DOHH2 (cell line): Measurements from ENCODE around the gene SLC22A4.

ENCODE experiments used
- H3F3A ChIP-seq: fragments of 200-600 bp; sonication (generic), shearing (Covaris generic); 2 replicates; pipeline ENCODE4 v1.6.0; 2016; ENCODE audit warnings: antibody characterized with exemption, mild to moderate bottlenecking; ENCODE audit not compliant: control insufficient read depth, insufficient read depth
- H3K27ac ChIP-seq: fragments of 200-600 bp; sonication (generic); 2 replicates; pipeline ENCODE4 v1.5.1; 2014; ENCODE audit warnings: low read depth, mild to moderate bottlenecking, low read length, moderate library complexity
- H3K27me3 ChIP-seq: fragments of 200-600 bp; sonication (generic); 2 replicates; pipeline ENCODE4 v1.6.1; 2014; ENCODE audit warnings: mild to moderate bottlenecking, low read length, mixed read lengths; ENCODE audit not compliant: control insufficient read depth
- H3K36me3 ChIP-seq: fragments of 200-600 bp; sonication (generic); 2 replicates; pipeline ENCODE4 v1.6.1; 2014; ENCODE audit warnings: mild to moderate bottlenecking, low read length, moderate library complexity, mixed read lengths; ENCODE audit not compliant: control insufficient read depth
- H3K4me1 ChIP-seq: fragments of 200-600 bp; sonication (generic); 2 replicates; pipeline ENCODE4 v1.6.1; 2014; ENCODE audit warnings: mild to moderate bottlenecking, low read length, mixed read lengths; ENCODE audit not compliant: control insufficient read depth
- H3K4me2 ChIP-seq: fragments of 200-600 bp; sonication (generic); 2 replicates; pipeline ENCODE4 v1.6.0; 2014; ENCODE audit warnings: mild to moderate bottlenecking, low read length, moderate library complexity
- H3K4me3 ChIP-seq: fragments of 200-600 bp; sonication (generic); 2 replicates; pipeline ENCODE4 v1.5.1; 2014; ENCODE audit warnings: mild to moderate bottlenecking, low read length, mixed read lengths
- H3K79me2 ChIP-seq: fragments of 200-600 bp; sonication (generic); 2 replicates; pipeline ENCODE4 v1.6.1; 2014; ENCODE audit warnings: mild to moderate bottlenecking, low read length, mixed read lengths; ENCODE audit not compliant: control insufficient read depth
- H3K9me2 ChIP-seq: fragments of 200-600 bp; sonication (generic); replicated peaks from 2 replicates; pipeline ENCODE4 v1.6.1; 2014; ENCODE audit warnings: mild to moderate bottlenecking, low read length, mixed read lengths; ENCODE audit not compliant: control insufficient read depth
- H3K9me3 ChIP-seq: fragments of 200-600 bp; sonication (generic); 2 replicates; pipeline ENCODE4 v1.6.1; 2014; ENCODE audit warnings: antibody characterized with exemption, low read length, mixed read lengths; ENCODE audit not compliant: control insufficient read depth, insufficient read depth
- H4K20me1 ChIP-seq: fragments of 200-600 bp; sonication (generic); 2 replicates; pipeline ENCODE4 v1.6.0; 2014; ENCODE audit warnings: low read depth, mild to moderate bottlenecking, antibody characterized with exemption, low read length, moderate library complexity; ENCODE audit not compliant: control insufficient read depth, insufficient read depth
- EZH2phosphoT487 ChIP-seq: fragments of 200-600 bp; sonication (generic); IDR thresholded peaks from 2 replicates; pipeline ENCODE4 v1.6.1; 2017; ENCODE audit warnings: borderline replicate concordance, mild to moderate bottlenecking, antibody characterized with exemption, low read length, moderate library complexity, mixed read lengths
- TF ChIP-seq, protein P1 (sequence below): fragments of 200-600 bp; sonication (generic); IDR thresholded peaks from one replicate; pipeline ENCODE4 v1.5.1; 2014; ENCODE audit warnings: antibody characterized with exemption, mild to moderate bottlenecking, low read depth, low read length; ENCODE audit not compliant: poor library complexity, severe bottlenecking

Gene SLC22A4

GRCh38 chr5:132354381-132355139 lies 60.4 kb downstream of the SLC22A4 start:
- H3K79me2 ChIP-seq: no peaks in the 10 kb centered on the region
- TF ChIP-seq, protein P1, sequence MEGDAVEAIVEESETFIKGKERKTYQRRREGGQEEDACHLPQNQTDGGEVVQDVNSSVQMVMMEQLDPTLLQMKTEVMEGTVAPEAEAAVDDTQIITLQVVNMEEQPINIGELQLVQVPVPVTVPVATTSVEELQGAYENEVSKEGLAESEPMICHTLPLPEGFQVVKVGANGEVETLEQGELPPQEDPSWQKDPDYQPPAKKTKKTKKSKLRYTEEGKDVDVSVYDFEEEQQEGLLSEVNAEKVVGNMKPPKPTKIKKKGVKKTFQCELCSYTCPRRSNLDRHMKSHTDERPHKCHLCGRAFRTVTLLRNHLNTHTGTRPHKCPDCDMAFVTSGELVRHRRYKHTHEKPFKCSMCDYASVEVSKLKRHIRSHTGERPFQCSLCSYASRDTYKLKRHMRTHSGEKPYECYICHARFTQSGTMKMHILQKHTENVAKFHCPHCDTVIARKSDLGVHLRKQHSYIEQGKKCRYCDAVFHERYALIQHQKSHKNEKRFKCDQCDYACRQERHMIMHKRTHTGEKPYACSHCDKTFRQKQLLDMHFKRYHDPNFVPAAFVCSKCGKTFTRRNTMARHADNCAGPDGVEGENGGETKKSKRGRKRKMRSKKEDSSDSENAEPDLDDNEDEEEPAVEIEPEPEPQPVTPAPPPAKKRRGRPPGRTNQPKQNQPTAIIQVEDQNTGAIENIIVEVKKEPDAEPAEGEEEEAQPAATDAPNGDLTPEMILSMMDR: no peak
- no peak for TF ChIP-seq EZH2phosphoT487
- no peaks in the 10 kb centered on the region for H3F3A ChIP-seq
- H3K9me2 ChIP-seq: no peaks in the 10 kb centered on the region
- no peak overlapping the region for H3K4me3 ChIP-seq
- H3K27ac ChIP-seq: no peak overlapping the region
- H3K4me2 ChIP-seq: no peak overlapping the region
- H3K4me1 ChIP-seq: peaks cover 14% of the 10 kb centered on the region
- no peaks in the 10 kb centered on the region for H3K36me3 ChIP-seq
- H3K27me3 ChIP-seq: no peaks in the 10 kb centered on the region
- H3K9me3 ChIP-seq: no peaks in the 10 kb centered on the region
- H4K20me1 ChIP-seq: no peaks in the 10 kb centered on the region

GRCh38 chr5:132355140-132355765 lies 61.1 kb downstream of the SLC22A4 start:
- Histone ChIP-seq H3K36me3 (no peaks in the 10 kb centered on the region), H3K9me3 (no peaks in the 10 kb centered on the region), H3K4me3 (no peak overlapping the region), H3K4me1 (peaks cover 14% of the 10 kb centered on the region), H3K27me3 (no peaks in the 10 kb centered on the region), H3K27ac (no peak overlapping the region), H3K9me2 (no peaks in the 10 kb centered on the region), H4K20me1 (no peaks in the 10 kb centered on the region), H3K4me2 (no peak overlapping the region), H3F3A (no peaks in the 10 kb centered on the region), H3K79me2 (no peaks in the 10 kb centered on the region)
- TF ChIP-seq EZH2phosphoT487: no peak
- TF ChIP-seq, protein P1: no peak

GRCh38 chr5:132358775-132359174 lies 64.6 kb downstream of the SLC22A4 start:
- Histone ChIP-seq H3K79me2 (no peaks in the 10 kb centered on the region), H3K9me3 (no peaks in the 10 kb centered on the region), H3K4me3 (no peak overlapping the region), H3K27me3 (no peaks in the 10 kb centered on the region), H3K9me2 (no peaks in the 10 kb centered on the region), H4K20me1 (no peaks in the 10 kb centered on the region), H3F3A (no peaks in the 10 kb centered on the region), H3K4me1 (peaks cover 14% of the 10 kb centered on the region), H3K27ac (no peak overlapping the region), H3K4me2 (no peak overlapping the region), H3K36me3 (no peaks in the 10 kb centered on the region)
- TF ChIP-seq, protein P1: no peak
- TF ChIP-seq EZH2phosphoT487: no peak
